Mesenchymal stem cell (in vitro differentiated cells and primary cell): Measurements from ENCODE around the gene ZRANB3.

Source experiments
- DNase-seq: peaks from one replicate; pipeline ENCODE4 v3.0.0-alpha.2; 2013
- H2AFZ ChIP-seq: one replicate; pipeline ENCODE4 v1.6.1; 2013; ENCODE audit warnings: low read depth, mild to moderate bottlenecking, control low read depth, inconsistent platforms, low read length, moderate library complexity
- H2AK5ac ChIP-seq: 2 replicates; pipeline ENCODE4 v1.6.1; 2013; ENCODE audit warnings: low read length, moderate library complexity, mild to moderate bottlenecking, inconsistent platforms; ENCODE audit not compliant: severe bottlenecking
- H2BK120ac ChIP-seq: one replicate; pipeline ENCODE4 v1.6.1; 2013; ENCODE audit warnings: low read depth, mild to moderate bottlenecking, inconsistent platforms, low read length, moderate library complexity
- H2BK12ac ChIP-seq, 2 experiments: one replicate each; pipeline ENCODE4 v1.6.1; 2013; ENCODE audit warnings: inconsistent platforms in 2 of 2, low read length in 2 of 2, mild to moderate bottlenecking in 2 of 2, moderate library complexity in 2 of 2, control low read depth in 1 of 2
- H2BK15ac ChIP-seq: one replicate; pipeline ENCODE4 v1.6.1; 2013; ENCODE audit warnings: mild to moderate bottlenecking, low read depth, inconsistent platforms; ENCODE audit not compliant: poor library complexity, severe bottlenecking
- H2BK5ac ChIP-seq: 2 replicates; pipeline ENCODE4 v1.6.1; 2013; ENCODE audit warnings: low read depth, mild to moderate bottlenecking, low read length, control low read depth, inconsistent platforms; ENCODE audit not compliant: poor library complexity, severe bottlenecking
- H3K14ac ChIP-seq, 2 experiments: one replicate each; pipeline ENCODE4 v1.6.1; 2013; ENCODE audit warnings: inconsistent platforms in 2 of 2, low read length in 2 of 2, control low read depth in 1 of 2, mild to moderate bottlenecking in 1 of 2, moderate library complexity in 1 of 2
- H3K18ac ChIP-seq, 2 experiments: one replicate each; pipeline ENCODE4 v1.6.1; 2013; ENCODE audit warnings: inconsistent platforms in 2 of 2, low read length in 2 of 2, control low read depth in 1 of 2, low read depth in 1 of 2, mild to moderate bottlenecking in 1 of 2
- H3K23ac ChIP-seq, 2 experiments: one replicate each; pipeline ENCODE4 v1.6.1; 2013; ENCODE audit warnings: inconsistent platforms in 2 of 2, low read length in 2 of 2, mild to moderate bottlenecking in 2 of 2, moderate library complexity in 2 of 2, control low read depth in 1 of 2
- H3K27ac ChIP-seq: 2 replicates; pipeline ENCODE4 v1.5.1; 2013; ENCODE audit warnings: mild to moderate bottlenecking, moderate library complexity, low read length, control low read depth, inconsistent platforms; ENCODE audit not compliant: poor library complexity, severe bottlenecking
- H3K27me3 ChIP-seq, 2 experiments: 2 replicates each; pipeline versions ENCODE4 v1.6.1 to v1.7.0; 2013; ENCODE audit warnings: low read length in 2 of 2, mild to moderate bottlenecking in 2 of 2, moderate library complexity in 2 of 2, control low read depth in 1 of 2, inconsistent platforms in 1 of 2; ENCODE audit not compliant: control insufficient read depth in 1 of 2, insufficient read depth in 1 of 2
- H3K36me3 ChIP-seq, 2 experiments: 2 replicates each; pipeline versions ENCODE4 v1.6.1 to v1.7.0; 2013; ENCODE audit warnings: low read length in 2 of 2, control low read depth in 1 of 2, inconsistent platforms in 1 of 2, low read depth in 1 of 2, mild to moderate bottlenecking in 1 of 2; ENCODE audit not compliant: insufficient read depth in 2 of 2, control insufficient read depth in 1 of 2
- H3K4ac ChIP-seq, 2 experiments: one replicate each; pipeline ENCODE4 v1.6.1; 2013; ENCODE audit warnings: inconsistent platforms in 2 of 2, low read length in 2 of 2, mild to moderate bottlenecking in 2 of 2, moderate library complexity in 2 of 2, control low read depth in 1 of 2, low read depth in 1 of 2
- H3K4me1 ChIP-seq: 2 replicates; pipeline ENCODE4 v1.6.1; 2013; ENCODE audit warnings: low read depth, low read length, control low read depth; ENCODE audit not compliant: control insufficient read depth, insufficient read depth
- H3K4me2 ChIP-seq: 2 replicates; pipeline ENCODE4 v1.6.1; 2013; ENCODE audit warnings: low read length, mild to moderate bottlenecking, inconsistent platforms; ENCODE audit not compliant: poor library complexity, severe bottlenecking
- H3K4me3 ChIP-seq, 2 experiments: 2 replicates each; pipeline versions ENCODE4 v1.5.1 to v1.7.0; 2013; ENCODE audit warnings: low read length in 2 of 2, mild to moderate bottlenecking in 2 of 2, control low read depth in 1 of 2, low read depth in 1 of 2; ENCODE audit not compliant: insufficient read depth in 1 of 2
- H3K79me1 ChIP-seq: replicated peaks from 2 replicates; pipeline ENCODE4 v1.6.1; 2013; ENCODE audit warnings: mild to moderate bottlenecking, control low read depth, low read length, inconsistent platforms; ENCODE audit not compliant: poor library complexity, severe bottlenecking
- H3K9ac ChIP-seq: 2 replicates; pipeline ENCODE4 v1.7.0; 2013; ENCODE audit warnings: mild to moderate bottlenecking, low read length, moderate library complexity
- H3K9me3 ChIP-seq: 2 replicates; pipeline ENCODE4 v1.7.0; 2013; ENCODE audit warnings: mild to moderate bottlenecking, low read length; ENCODE audit not compliant: control insufficient read depth
- H4K8ac ChIP-seq: one replicate; pipeline ENCODE4 v1.6.1; 2013; ENCODE audit warnings: inconsistent platforms, mild to moderate bottlenecking, low read length, moderate library complexity
- H4K91ac ChIP-seq: one replicate; pipeline ENCODE4 v1.6.1; 2013; ENCODE audit warnings: mild to moderate bottlenecking, low read length, inconsistent platforms
- WGBS: methylation state at CpG from one replicate; pipeline ENCODE4 v1.1.7; 2013; ENCODE audit warnings: mixed read lengths; 5-methylcytosine and 5-hydroxymethylcytosine counted together

Gene ZRANB3

DNA sequence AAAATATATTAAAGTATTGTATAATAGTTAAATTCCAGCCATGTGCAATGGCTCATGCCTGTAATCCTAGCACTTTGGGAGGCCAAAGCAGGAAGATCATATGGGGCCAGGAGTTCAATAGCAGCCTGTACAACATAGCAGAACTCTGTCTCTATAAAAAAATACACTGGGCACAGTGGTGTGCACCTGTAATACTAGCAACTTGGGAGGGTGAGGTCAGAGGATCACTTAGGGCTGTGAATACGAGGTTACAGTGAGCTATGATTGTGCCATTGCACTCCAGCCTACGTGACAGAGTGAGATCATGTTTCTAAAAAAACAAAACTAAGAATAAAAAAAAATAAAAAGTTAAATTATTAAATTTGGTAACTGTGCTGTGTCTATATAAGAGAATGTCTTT is 36.1 kb downstream of the ZRANB3 start:
- no peak overlapping the region for H2BK15ac ChIP-seq
- H3K36me3 ChIP-seq, result peaks cover 0 to 2% of the 10 kb centered on the region in 2 experiments
- no peak overlapping the region for H2BK12ac ChIP-seq
- no peak overlapping the region for H4K8ac ChIP-seq
- H2AK5ac ChIP-seq, result no peak overlapping the region
- H3K9ac ChIP-seq, result no peak overlapping the region
- no peak overlapping the region for H4K91ac ChIP-seq
- no peak overlapping the region for H2BK5ac ChIP-seq
- H3K4ac ChIP-seq, result no peak overlapping the region
- no peak overlapping the region for H3K4me2 ChIP-seq
- H3K18ac ChIP-seq, result no peak overlapping the region
- peaks cover under 1% of the 10 kb centered on the region for H3K79me1 ChIP-seq
- no peaks in the 10 kb centered on the region for H3K27me3 ChIP-seq
- H3K4me1 ChIP-seq, result no peaks in the 10 kb centered on the region
- H2BK120ac ChIP-seq, result no peak overlapping the region
- H3K9me3 ChIP-seq, result peaks cover 17% of the 10 kb centered on the region
- WGBS, result 100% methylated on average over 1 of the region's 2 CpGs
- no peak overlapping the region for H2AFZ ChIP-seq
- no peak overlapping the region for H3K14ac ChIP-seq
- no peak for DNase-seq
- H3K27ac ChIP-seq, result no peak overlapping the region
- no peak overlapping the region for H3K4me3 ChIP-seq
- no peak overlapping the region for H3K23ac ChIP-seq

GRCh38 chr2:135494503-135494902 is 36.5 kb downstream of the ZRANB3 start:
- Histone ChIP-seq H3K27ac (no peak overlapping the region), H3K36me3 (no peaks in the 10 kb centered on the region), H2BK5ac (no peak overlapping the region), H3K4ac (no peak overlapping the region), H2BK15ac (no peak overlapping the region), H3K4me2 (no peak overlapping the region), H2AK5ac (no peak overlapping the region), H3K23ac (no peak overlapping the region), H3K4me1 (no peaks in the 10 kb centered on the region), H4K91ac (no peak overlapping the region), H3K4me3 (no peak overlapping the region), H3K9me3 (peaks cover 12% of the 10 kb centered on the region), H3K9ac (no peak overlapping the region), H2BK12ac (no peak overlapping the region), H3K18ac (no peak overlapping the region), H2BK120ac (no peak overlapping the region), H3K79me1 (no peaks in the 10 kb centered on the region), H2AFZ (no peak overlapping the region), H3K14ac (no peak overlapping the region), H3K27me3 (no peaks in the 10 kb centered on the region), H4K8ac (no peak overlapping the region)
- peak; percentile 1 for DNase-seq
- WGBS, result no CpG with 5 or more reads among the region's 1 CpG

GRCh38 chr2:135490376-135490775 is 40.6 kb downstream of the ZRANB3 start:
- Histone ChIP-seq H3K4me2 (no peak overlapping the region), H2BK5ac (no peak overlapping the region), H2BK15ac (no peak overlapping the region), H3K4me1 (no peaks in the 10 kb centered on the region), H3K9ac (no peak overlapping the region), H4K91ac (no peak overlapping the region), H3K27ac (no peak overlapping the region), H2BK12ac (no peak overlapping the region), H3K79me1 (peaks cover 1% of the 10 kb centered on the region), H3K4me3 (no peak overlapping the region), H3K36me3 (peaks cover 0 to 7% of the 10 kb centered on the region in 2 experiments), H2BK120ac (no peak overlapping the region), H3K9me3 (peaks cover 16% of the 10 kb centered on the region), H3K27me3 (no peaks in the 10 kb centered on the region), H3K14ac (no peak overlapping the region), H3K4ac (no peak overlapping the region), H3K18ac (no peak overlapping the region), H3K23ac (no peak overlapping the region), H4K8ac (no peak overlapping the region), H2AK5ac (no peak overlapping the region), H2AFZ (no peak overlapping the region)
- peak; percentile 62 for DNase-seq
- no CpG with 5 or more reads among the region's 1 CpG for WGBS

GRCh38 chr2:135485441-135485840 is 45.6 kb downstream of the ZRANB3 start:
- H4K8ac ChIP-seq, result no peak overlapping the region
- no peak overlapping the region for H3K9ac ChIP-seq
- no peaks in the 10 kb centered on the region for H3K27me3 ChIP-seq
- no peak overlapping the region for H4K91ac ChIP-seq
- H3K14ac ChIP-seq, result no peak overlapping the region
- no peak overlapping the region for H3K23ac ChIP-seq
- no peak overlapping the region for H3K27ac ChIP-seq
- H2BK5ac ChIP-seq, result no peak overlapping the region
- H2AK5ac ChIP-seq, result no peak overlapping the region
- H2BK120ac ChIP-seq, result no peak overlapping the region
- H3K4me2 ChIP-seq, result no peak overlapping the region
- DNase-seq, result no peak
- no peak overlapping the region for H3K18ac ChIP-seq
- H2BK12ac ChIP-seq, result no peak overlapping the region
- H3K36me3 ChIP-seq, result peaks cover 0 to 7% of the 10 kb centered on the region in 2 experiments
- H3K4me3 ChIP-seq, result no peak overlapping the region
- peaks cover 3% of the 10 kb centered on the region for H3K79me1 ChIP-seq
- H2BK15ac ChIP-seq, result no peak overlapping the region
- H3K9me3 ChIP-seq, result peaks cover 20% of the 10 kb centered on the region
- WGBS, result 95% methylated on average over 3 of the region's 4 CpGs
- no peak overlapping the region for H3K4ac ChIP-seq
- H2AFZ ChIP-seq, result no peak overlapping the region
- no peaks in the 10 kb centered on the region for H3K4me1 ChIP-seq
